ENCODE data around the gene CFAP99.

DNA sequence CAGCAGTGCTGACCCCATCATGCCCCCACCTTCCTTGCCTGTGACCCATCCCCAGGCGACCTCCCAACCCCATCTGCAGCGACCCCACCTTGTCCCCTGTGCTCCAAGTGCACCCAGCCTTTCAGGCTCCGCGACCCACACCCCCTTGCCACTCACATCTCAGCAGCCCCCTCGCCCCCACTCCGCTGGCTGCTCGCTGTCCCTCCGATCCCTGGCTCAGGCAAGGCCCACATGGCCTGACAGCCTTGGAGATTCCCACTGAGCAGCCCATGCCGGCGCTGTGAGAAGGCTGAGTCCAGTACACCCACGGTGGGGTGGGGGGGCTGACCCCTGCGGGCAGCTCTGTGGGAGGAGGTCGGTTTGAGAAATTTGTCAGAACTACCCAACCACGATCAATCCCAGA lies 9.4 kb upstream of the CFAP99 start:
- TF ChIP-seq SIN3A (IDR thresholded peaks at IDR 0.05; ENCODE audit: borderline replicate concordance, insufficient read depth, low read length) (no peak), POLR2AphosphoS5 (IDR thresholded peaks at IDR 0.05; ENCODE audit: low read depth, low read length) (no peak)
